ENCODE data around the gene EFCAB11.

GRCh38 chr14:89900802-89901201, 53.7 kb downstream of the EFCAB11 start:
- TF ChIP-seq, protein P1, sequence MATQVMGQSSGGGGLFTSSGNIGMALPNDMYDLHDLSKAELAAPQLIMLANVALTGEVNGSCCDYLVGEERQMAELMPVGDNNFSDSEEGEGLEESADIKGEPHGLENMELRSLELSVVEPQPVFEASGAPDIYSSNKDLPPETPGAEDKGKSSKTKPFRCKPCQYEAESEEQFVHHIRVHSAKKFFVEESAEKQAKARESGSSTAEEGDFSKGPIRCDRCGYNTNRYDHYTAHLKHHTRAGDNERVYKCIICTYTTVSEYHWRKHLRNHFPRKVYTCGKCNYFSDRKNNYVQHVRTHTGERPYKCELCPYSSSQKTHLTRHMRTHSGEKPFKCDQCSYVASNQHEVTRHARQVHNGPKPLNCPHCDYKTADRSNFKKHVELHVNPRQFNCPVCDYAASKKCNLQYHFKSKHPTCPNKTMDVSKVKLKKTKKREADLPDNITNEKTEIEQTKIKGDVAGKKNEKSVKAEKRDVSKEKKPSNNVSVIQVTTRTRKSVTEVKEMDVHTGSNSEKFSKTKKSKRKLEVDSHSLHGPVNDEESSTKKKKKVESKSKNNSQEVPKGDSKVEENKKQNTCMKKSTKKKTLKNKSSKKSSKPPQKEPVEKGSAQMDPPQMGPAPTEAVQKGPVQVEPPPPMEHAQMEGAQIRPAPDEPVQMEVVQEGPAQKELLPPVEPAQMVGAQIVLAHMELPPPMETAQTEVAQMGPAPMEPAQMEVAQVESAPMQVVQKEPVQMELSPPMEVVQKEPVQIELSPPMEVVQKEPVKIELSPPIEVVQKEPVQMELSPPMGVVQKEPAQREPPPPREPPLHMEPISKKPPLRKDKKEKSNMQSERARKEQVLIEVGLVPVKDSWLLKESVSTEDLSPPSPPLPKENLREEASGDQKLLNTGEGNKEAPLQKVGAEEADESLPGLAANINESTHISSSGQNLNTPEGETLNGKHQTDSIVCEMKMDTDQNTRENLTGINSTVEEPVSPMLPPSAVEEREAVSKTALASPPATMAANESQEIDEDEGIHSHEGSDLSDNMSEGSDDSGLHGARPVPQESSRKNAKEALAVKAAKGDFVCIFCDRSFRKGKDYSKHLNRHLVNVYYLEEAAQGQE (IDR thresholded peaks at IDR 0.05; ENCODE audit: low read depth), result no peak
- TF ChIP-seq CTCF (IDR thresholded peaks at IDR 0.05 in 2 of 3, conservative IDR thresholded peaks at IDR 0.05 in 1 of 3; ENCODE audit: borderline replicate concordance in 1 of 3, insufficient read depth in 1 of 3, low read depth in 2 of 3, low read length in 2 of 3) (no peak), SP1 (IDR thresholded peaks at IDR 0.05; ENCODE audit: low read depth) (no peak), POLR2A (IDR thresholded peaks at IDR 0.05; ENCODE audit: borderline replicate concordance, extremely low read depth, insufficient read depth, insufficient read length) (no peak), RAD21 (IDR thresholded peaks at IDR 0.05; ENCODE audit: low read depth) (no peak), JUND (IDR thresholded peaks at IDR 0.05) (no peak), EZH2 (IDR thresholded peaks at IDR 0.05) (no peak), POLR2AphosphoS5 (IDR thresholded peaks at IDR 0.05; ENCODE audit: low read depth, low read length) (no peak), EZH2phosphoT487 (IDR thresholded peaks at IDR 0.05; ENCODE audit: borderline replicate concordance) (no peak), SIN3A (IDR thresholded peaks at IDR 0.05; ENCODE audit: low read depth) (no peak), YY1 (IDR thresholded peaks at IDR 0.05; ENCODE audit: extremely low read depth, insufficient replicate concordance, low read depth, low read length) (no peak)
- TF ChIP-seq, protein P2, sequence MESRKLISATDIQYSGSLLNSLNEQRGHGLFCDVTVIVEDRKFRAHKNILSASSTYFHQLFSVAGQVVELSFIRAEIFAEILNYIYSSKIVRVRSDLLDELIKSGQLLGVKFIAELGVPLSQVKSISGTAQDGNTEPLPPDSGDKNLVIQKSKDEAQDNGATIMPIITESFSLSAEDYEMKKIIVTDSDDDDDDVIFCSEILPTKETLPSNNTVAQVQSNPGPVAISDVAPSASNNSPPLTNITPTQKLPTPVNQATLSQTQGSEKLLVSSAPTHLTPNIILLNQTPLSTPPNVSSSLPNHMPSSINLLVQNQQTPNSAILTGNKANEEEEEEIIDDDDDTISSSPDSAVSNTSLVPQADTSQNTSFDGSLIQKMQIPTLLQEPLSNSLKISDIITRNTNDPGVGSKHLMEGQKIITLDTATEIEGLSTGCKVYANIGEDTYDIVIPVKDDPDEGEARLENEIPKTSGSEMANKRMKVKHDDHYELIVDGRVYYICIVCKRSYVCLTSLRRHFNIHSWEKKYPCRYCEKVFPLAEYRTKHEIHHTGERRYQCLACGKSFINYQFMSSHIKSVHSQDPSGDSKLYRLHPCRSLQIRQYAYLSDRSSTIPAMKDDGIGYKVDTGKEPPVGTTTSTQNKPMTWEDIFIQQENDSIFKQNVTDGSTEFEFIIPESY (IDR thresholded peaks at IDR 0.05; ENCODE audit: extremely low read depth, insufficient replicate concordance, low read length), result no peak
